ENCODE data around the gene AFG1L. TPM values are rescaled to one million over a fixed set of nuclear protein-coding genes. Genes with fewer than 3 reads are reported as not detected.

AFG1L gene
- polyA plus RNA-seq, 1 of the 3 experiments (the other 2 are of a cell fraction): 0.71 TPM

GRCh38 chr6:108469316-108469715 lies 174.5 kb downstream of the AFG1L start:
- H3F3A ChIP-seq (replicated peaks; ENCODE audit: insufficient read depth): peaks cover 6% of the 10 kb centered on the region
- H3K4me3 ChIP-seq (ENCODE audit: low read depth in 2 of 2, low read length in 1 of 2): no peak overlapping the region
- no peaks in the 10 kb centered on the region for H3K27me3 ChIP-seq (ENCODE audit: insufficient read depth)
- no peaks in the 10 kb centered on the region for H3K36me3 ChIP-seq (replicated peaks in 1 of 2; ENCODE audit: control insufficient read depth in 1 of 2, insufficient read depth in 2 of 2, low read length in 1 of 2)
- no peak for TF ChIP-seq JUND (IDR thresholded peaks at IDR 0.05)
- POLR2A ChIA-PET: no interaction called here
- no peak overlapping the region for H3K4me2 ChIP-seq
- H3K9ac ChIP-seq: no peak overlapping the region
- no peak overlapping the region for H3K27ac ChIP-seq (ENCODE audit: low read depth in 2 of 2, low read length in 1 of 2)
- no peak for DNase-seq
- H3K9me2 ChIP-seq: no peaks in the 10 kb centered on the region
- 62% methylated on average over 1 of the region's 1 CpG for WGBS (ENCODE audit: low lambda C conversion rate)
- CTCF ChIA-PET: interaction anchor here (1.5 kb wide), 1 partner anchor 354 kb away, joined by 3 read pairs; no protein-coding TSS in a partner anchor
- H3K9me3 ChIP-seq: no peaks in the 10 kb centered on the region
- H3K79me2 ChIP-seq (ENCODE audit: insufficient read depth): no peaks in the 10 kb centered on the region
- H4K20me1 ChIP-seq (ENCODE audit: insufficient read depth): no peaks in the 10 kb centered on the region
- H2AFZ ChIP-seq (ENCODE audit: low read depth): no peak overlapping the region
- no peaks in the 10 kb centered on the region; a peak in 1 of 4 replicates for H3K4me1 ChIP-seq (ENCODE audit: control insufficient read depth in 1 of 2, insufficient read depth in 2 of 2, low read depth in 1 of 2, low read length in 1 of 2)

- 95% methylated on average over 2 of the region's 2 CpGs for WGBS (ENCODE audit: low lambda C conversion rate)
- CTCF ChIA-PET: interaction anchor here (1.0 kb wide), 1 partner anchor 19 kb away, joined by 3 read pairs; no protein-coding TSS in a partner anchor
Observed at GRCh38 chr6:108473197-108473596, 178.3 kb downstream of the AFG1L start.

GRCh38 chr6:108476376-108476775 lies 181.5 kb downstream of the AFG1L start:
- no peak overlapping the region for H3K4me2 ChIP-seq
- CTCF ChIA-PET: interaction anchor here (0.6 to 1.5 kb wide), 3 partner anchors 12 to 364 kb away, joined by 3 to 4 read pairs (median 3); no protein-coding TSS in a partner anchor
- no peaks in the 10 kb centered on the region for H3F3A ChIP-seq (replicated peaks; ENCODE audit: insufficient read depth)
- H3K9me3 ChIP-seq: no peaks in the 10 kb centered on the region
- no peak for DNase-seq
- H3K27me3 ChIP-seq (ENCODE audit: insufficient read depth): no peaks in the 10 kb centered on the region
- H3K4me3 ChIP-seq (ENCODE audit: low read depth in 2 of 2, low read length in 1 of 2): no peak overlapping the region
- H3K9ac ChIP-seq: no peak overlapping the region
- H3K4me1 ChIP-seq (ENCODE audit: control insufficient read depth in 1 of 2, insufficient read depth in 2 of 2, low read depth in 1 of 2, low read length in 1 of 2): no peaks in the 10 kb centered on the region
- H2AFZ ChIP-seq (ENCODE audit: low read depth): no peak overlapping the region
- H3K36me3 ChIP-seq (replicated peaks in 1 of 2; ENCODE audit: control insufficient read depth in 1 of 2, insufficient read depth in 2 of 2, low read length in 1 of 2): no peaks in the 10 kb centered on the region
- H3K9me2 ChIP-seq: no peaks in the 10 kb centered on the region
- no peak for TF ChIP-seq TEAD4 (IDR thresholded peaks at IDR 0.05; ENCODE audit: borderline replicate concordance, insufficient read depth)
- no peak for TF ChIP-seq MXI1 (IDR thresholded peaks at IDR 0.05; ENCODE audit: low read depth, low read length)
- TF ChIP-seq MAX (IDR thresholded peaks at IDR 0.05; ENCODE audit: low read depth): no peak
- TF ChIP-seq RXRA (IDR thresholded peaks at IDR 0.05; ENCODE audit: borderline replicate concordance, low read depth): no peak
- no peak for TF ChIP-seq CTCF (IDR thresholded peaks at IDR 0.05)
- TF ChIP-seq RAD21 (IDR thresholded peaks at IDR 0.05; ENCODE audit: low read length): no peak
- no peak for TF ChIP-seq GABPA (IDR thresholded peaks at IDR 0.05; ENCODE audit: low read depth)
- no peak overlapping the region for H3K27ac ChIP-seq (ENCODE audit: low read depth in 2 of 2, low read length in 1 of 2)
- no peaks in the 10 kb centered on the region for H3K79me2 ChIP-seq (ENCODE audit: insufficient read depth)
- POLR2A ChIA-PET: no interaction called here
- no peaks in the 10 kb centered on the region for H4K20me1 ChIP-seq (ENCODE audit: insufficient read depth)
- whole genome bisulfite sequencing (ENCODE audit: low lambda C conversion rate): 70% methylated on average over 2 of the region's 2 CpGs

More at GRCh38 chr6:108473197-108473596, 178.3 kb downstream of the AFG1L start:
- no peak overlapping the region for H3K27ac ChIP-seq (ENCODE audit: low read depth in 2 of 2, low read length in 1 of 2)
- no peaks in the 10 kb centered on the region for H3K9me3 ChIP-seq
- POLR2A ChIA-PET: no interaction called here
- no peaks in the 10 kb centered on the region for H3F3A ChIP-seq (replicated peaks; ENCODE audit: insufficient read depth)
- no peak overlapping the region for H3K4me2 ChIP-seq
- H3K4me1 ChIP-seq (ENCODE audit: control insufficient read depth in 1 of 2, insufficient read depth in 2 of 2, low read depth in 1 of 2, low read length in 1 of 2): no peaks in the 10 kb centered on the region
- no peak for DNase-seq
- H4K20me1 ChIP-seq (ENCODE audit: insufficient read depth): no peaks in the 10 kb centered on the region
- no peak overlapping the region for H3K9ac ChIP-seq
- H3K4me3 ChIP-seq (ENCODE audit: low read depth in 2 of 2, low read length in 1 of 2): no peak overlapping the region
- no peak for TF ChIP-seq MAX (IDR thresholded peaks at IDR 0.05; ENCODE audit: low read depth)
- TF ChIP-seq EP300 (IDR thresholded peaks at IDR 0.05; ENCODE audit: borderline replicate concordance in 1 of 2, low read depth in 1 of 2, low read length in 1 of 2): no peak
- no peaks in the 10 kb centered on the region for H3K36me3 ChIP-seq (replicated peaks in 1 of 2; ENCODE audit: control insufficient read depth in 1 of 2, insufficient read depth in 2 of 2, low read length in 1 of 2)
- no peaks in the 10 kb centered on the region for H3K79me2 ChIP-seq (ENCODE audit: insufficient read depth)
- H3K27me3 ChIP-seq (ENCODE audit: insufficient read depth): no peaks in the 10 kb centered on the region
- no peaks in the 10 kb centered on the region for H3K9me2 ChIP-seq
- H2AFZ ChIP-seq (ENCODE audit: low read depth): no peak overlapping the region

Data from SK-N-SH (cell line).